CD4-positive, alpha-beta T cell (primary cell): ENCODE measurements around the gene NDOR1. TPM values are rescaled to one million over a fixed set of nuclear protein-coding genes. Genes with fewer than 3 reads are reported as not detected.

ENCODE experiments used
- ATAC-seq: fragments of 200-7000 bp; cut with Tn5 transposase; one replicate; pipeline ENCODE4 v1.10.0; 2022; ENCODE audit warnings: mild to moderate bottlenecking; ENCODE audit not compliant: poor library complexity
- CTCF ChIA-PET: fragments of 350-600 bp; sonication (Branson Sonifier 250); formaldehyde crosslinking; loops from one replicate; lab custom pipeline; 2021; ENCODE audit warnings: antibody characterized with exemption, inconsistent platforms; lab: Charles Lee
- POLR2A ChIA-PET: fragments of 350-600 bp; sonication (Branson Sonifier 250); formaldehyde crosslinking; loops from one replicate; lab custom pipeline; 2021; ENCODE audit warnings: antibody characterized with exemption, inconsistent platforms; lab: Charles Lee
- DNase-seq, 14 experiments: peaks; one replicate each; pipeline ENCODE4 v3.0.0-alpha.2; 2013 to 2020; ENCODE audit warnings: mixed read lengths in 2 of 14
- H3K27ac ChIP-seq, 2 donors: one replicate each; pipeline versions ENCODE4 v1.5.1 to v1.7.0; 2013; ENCODE audit warnings: low read length in 2 of 2, low read depth in 1 of 2, mild to moderate bottlenecking in 1 of 2
- H3K27me3 ChIP-seq, 2 experiments: 1 replicate in 1 of 2; 2 replicates in 1 of 2; pipeline versions ENCODE4 v1.6.1 to v1.7.0; 2013; ENCODE audit warnings: low read length in 2 of 2, control low read depth in 1 of 2, mild to moderate bottlenecking in 1 of 2, moderate library complexity in 1 of 2; ENCODE audit not compliant: insufficient read depth in 2 of 2, control insufficient read depth in 1 of 2
- H3K36me3 ChIP-seq: one replicate; pipeline ENCODE4 v1.6.1; 2013; ENCODE audit warnings: low read length, control low read depth; ENCODE audit not compliant: insufficient read depth
- H3K4me1 ChIP-seq: one replicate; pipeline ENCODE4 v1.6.1; 2013; ENCODE audit warnings: low read length, control low read depth; ENCODE audit not compliant: insufficient read depth
- H3K4me3 ChIP-seq: one replicate; pipeline ENCODE4 v1.5.1; 2013; ENCODE audit warnings: mild to moderate bottlenecking, low read length, moderate library complexity
- H3K9me3 ChIP-seq, 2 experiments: 1 replicate in 1 of 2; 2 replicates in 1 of 2; pipeline versions ENCODE4 v1.6.1 to v1.7.0; 2013; ENCODE audit warnings: low read length in 2 of 2, mild to moderate bottlenecking in 2 of 2, control low read depth in 1 of 2, moderate library complexity in 1 of 2; ENCODE audit not compliant: control insufficient read depth in 1 of 2, insufficient read depth in 1 of 2
- H3K27ac Mint-ChIP-seq: one replicate; pipeline ENCODE4 v1.8.0; 2020; ENCODE audit warnings: mixed read lengths
- H3K27me3 Mint-ChIP-seq: one replicate; pipeline ENCODE4 v1.8.0; 2021; ENCODE audit warnings: mixed read lengths
- H3K36me3 Mint-ChIP-seq: one replicate; pipeline ENCODE4 v1.8.0; 2021; ENCODE audit warnings: low read depth, mixed read lengths
- H3K4me1 Mint-ChIP-seq: one replicate; pipeline ENCODE4 v1.8.0; 2021; ENCODE audit warnings: low read depth, mixed read lengths
- H3K4me3 Mint-ChIP-seq: one replicate; pipeline ENCODE4 v1.8.0; 2020; ENCODE audit warnings: mild to moderate bottlenecking, mixed read lengths
- H3K9me3 Mint-ChIP-seq: one replicate; pipeline ENCODE4 v1.8.0; 2020; ENCODE audit warnings: mixed read lengths
- CTCF ChIP-seq: fragments of 200-600 bp; IDR thresholded peaks from one replicate; pipeline ENCODE4 v1.8.0; 2022; ENCODE audit warnings: antibody characterized with exemption, mild to moderate bottlenecking
- intact Hi-C, 2 experiments: fragments of 100-400 bp; cut with DNase I in 1 of 2; cut with micrococcal nuclease in 1 of 2; formaldehyde crosslinking; loops; one replicate each; pipeline versions ENCODE4 v1.15.1 to v1.9.0; 2023 to 2025; cut with DNase I, micrococcal nuclease
- microRNA-seq: library from miRNA; unstranded; fragments of <30 nt; microRNA quantifications from one replicate; pipeline ENCODE4 v1.2.0, GENCODE V29; 2021; ENCODE audit warnings: borderline microRNAs expressed, borderline replicate concordance
- total RNA-seq, 174 experiments: library from RNA in 2 of 174; stranded (reverse) in 2 of 174; gene quantifications; one replicate each; pipeline ENCODE4 v1.2.3 and lab custom pipeline; 2021 to 2026

The NDOR1 gene
- total RNA-seq, 2 experiments from 2014 or later, result 22.8 to 25.3 TPM

- POLR2A ChIA-PET, result no interaction called here
- no peak for DNase-seq
- H3K4me1 Mint-ChIP-seq, result no peaks in the 10 kb centered on the region
- TF ChIP-seq CTCF, result no peak
- ATAC-seq, result no peak
- no peaks in the 10 kb centered on the region for H3K9me3 Mint-ChIP-seq
- Histone ChIP-seq H3K27ac (no peak overlapping the region), H3K27me3 (no peaks in the 10 kb centered on the region), H3K9me3 (no peaks in the 10 kb centered on the region), H3K4me1 (no peaks in the 10 kb centered on the region), H3K36me3 (peaks cover 44% of the 10 kb centered on the region), H3K4me3 (no peak overlapping the region)
- CTCF ChIA-PET, result no interaction called here
- H3K27ac Mint-ChIP-seq, result no peak overlapping the region
- no peak overlapping the region for H3K4me3 Mint-ChIP-seq
- peaks cover 42% of the 10 kb centered on the region for H3K36me3 Mint-ChIP-seq
- intact Hi-C loops, result no loop called here
- H3K27me3 Mint-ChIP-seq, result no peaks in the 10 kb centered on the region
Observed at GRCh38 chr9:137264067-137264466, 58.6 kb downstream of the NDOR1 start.

GRCh38 chr9:137265496-137266161, 60.1 kb downstream of the NDOR1 start:
- CTCF ChIA-PET, result no interaction called here
- no peaks in the 10 kb centered on the region for H3K9me3 Mint-ChIP-seq

GRCh38 chr9:137266162-137266527, 60.6 kb downstream of the NDOR1 start:
- Mint-ChIP-seq H3K36me3 (peaks cover 50% of the 10 kb centered on the region), H3K4me1 (peaks cover 2% of the 10 kb centered on the region), H3K27ac (no peak overlapping the region), H3K27me3 (no peaks in the 10 kb centered on the region), H3K9me3 (no peaks in the 10 kb centered on the region), H3K4me3 (no peak overlapping the region)
- no peak overlapping the region for H3K4me3 ChIP-seq
- TF ChIP-seq CTCF, result no peak
- intact Hi-C loops, result no loop called here
- H3K27ac ChIP-seq, result no peak overlapping the region
- peaks cover 52% of the 10 kb centered on the region for H3K36me3 ChIP-seq
- POLR2A ChIA-PET, result interaction anchor here (1.3 kb wide), 1 partner anchor 11 kb away, joined by 4 read pairs; the partner anchor contains the start of gene NELFB
- no peaks in the 10 kb centered on the region for H3K9me3 ChIP-seq
- CTCF ChIA-PET, result no interaction called here
- H3K4me1 ChIP-seq, result peaks cover 5% of the 10 kb centered on the region
- no peak for ATAC-seq
- no peaks in the 10 kb centered on the region for H3K27me3 ChIP-seq
- peak in 1 of 14 experiments; percentile 21 for DNase-seq

More at GRCh38 chr9:137265496-137266161, 60.1 kb downstream of the NDOR1 start:
- no peaks in the 10 kb centered on the region for H3K9me3 ChIP-seq
- peaks cover 52% of the 10 kb centered on the region for H3K36me3 ChIP-seq
- TF ChIP-seq CTCF, result no peak
- no peak overlapping the region for H3K27ac Mint-ChIP-seq
- H3K27ac ChIP-seq, result no peak overlapping the region
- POLR2A ChIA-PET, result interaction anchor here (0.7 to 1.3 kb wide), 2 partner anchors 10 to 12 kb away, joined by 4 to 6 read pairs; partner anchors contain the start of genes NELFB and TOR4A
- H3K4me1 ChIP-seq, result no peaks in the 10 kb centered on the region
- no peak overlapping the region for H3K4me3 ChIP-seq
- ATAC-seq, result no peak
- no peaks in the 10 kb centered on the region for H3K27me3 Mint-ChIP-seq
- no peaks in the 10 kb centered on the region for H3K4me1 Mint-ChIP-seq
- intact Hi-C loops, result no loop called here
- no peak overlapping the region for H3K4me3 Mint-ChIP-seq
- H3K36me3 Mint-ChIP-seq, result peaks cover 48% of the 10 kb centered on the region
- peak in 1 of 14 experiments; percentile 19 for DNase-seq
- H3K27me3 ChIP-seq, result no peaks in the 10 kb centered on the region

Small RNAs within 50 kb of the gene (microRNA-seq; reads per million reads assigned to microRNA genes)
- not detected for gene MIR3621

Other genes with a start within 250 kb of the NDOR1 start
- gene PTGDS, start 228.2 kb upstream of the NDOR1 start, total RNA-seq, result 10 to 100 TPM; 40.6 to 41.0 TPM
- gene LCNL1, start 222.7 kb upstream of the NDOR1 start, total RNA-seq, result 1 to 10 TPM in 1 of 2 experiments, under 1 TPM in 1; 0.93 to 1.0 TPM
- 10 to 100 TPM; 67.0 to 67.8 TPM for gene PAXX, start 213.3 kb upstream of the NDOR1 start, total RNA-seq
- 1 to 10 TPM; 2.1 to 2.8 TPM for gene CLIC3, start 209.1 kb upstream of the NDOR1 start, total RNA-seq
- gene ABCA2, start 177.5 kb upstream of the NDOR1 start, total RNA-seq, result 10 to 100 TPM; 80.1 to 86.8 TPM
- 1 to 10 TPM; 1.7 to 1.8 TPM for gene FUT7, start 173.6 kb upstream of the NDOR1 start, total RNA-seq
- gene NPDC1, start 159.5 kb upstream of the NDOR1 start, total RNA-seq, result 10 to 100 TPM; 15.3 to 16.0 TPM
- not detected for gene ENTPD2, start 151.6 kb upstream of the NDOR1 start, total RNA-seq
- under 1 TPM; 0.17 to 0.19 TPM for gene SAPCD2, start 135.1 kb upstream of the NDOR1 start, total RNA-seq
- 1 to 10 TPM; 6.5 to 6.8 TPM for gene UAP1L1, start 128.2 kb upstream of the NDOR1 start, total RNA-seq
- gene MAN1B1, start 118.7 kb upstream of the NDOR1 start, total RNA-seq, result 10 to 100 TPM; 60.9 to 66.9 TPM
- 100 to 1,000 TPM; 344 to 349 TPM for gene DPP7, start 91.0 kb upstream of the NDOR1 start, total RNA-seq
- not detected for gene GRIN1, start 66.5 kb upstream of the NDOR1 start, total RNA-seq
- gene LRRC26, start 35.6 kb upstream of the NDOR1 start, total RNA-seq, result not detected
- gene TMEM210, start 33.6 kb upstream of the NDOR1 start, total RNA-seq, result not detected
- gene ANAPC2, start 17.1 kb upstream of the NDOR1 start, total RNA-seq, result 100 to 1,000 TPM; 144 to 149 TPM
- 10 to 100 TPM; 30.1 to 30.5 TPM for gene SSNA1, start 17.0 kb upstream of the NDOR1 start, total RNA-seq
- gene TPRN, start 5.0 kb upstream of the NDOR1 start, total RNA-seq, result 1 to 10 TPM; 6.1 to 8.6 TPM
- gene TMEM203, start 52 bp upstream of the NDOR1 start, total RNA-seq, result 10 to 100 TPM; 18.2 to 18.7 TPM
- gene RNF208, start 16.5 kb downstream of the NDOR1 start, total RNA-seq, result under 1 TPM; 0.66 to 0.67 TPM
- gene CYSRT1, start 19.5 kb downstream of the NDOR1 start, total RNA-seq, result under 1 TPM; 0.33 to 0.42 TPM
- under 1 TPM in 1 of 2 experiments, not detected in 1; 0.14 TPM for gene RNF224, start 21.8 kb downstream of the NDOR1 start, total RNA-seq
- not detected for gene SLC34A3, start 25.2 kb downstream of the NDOR1 start, total RNA-seq
- 10 to 100 TPM; 93.8 to 98.2 TPM for gene TUBB4B, start 35.6 kb downstream of the NDOR1 start, total RNA-seq
- gene STPG3, start 45.6 kb downstream of the NDOR1 start, total RNA-seq, result not detected
- 10 to 100 TPM; 20.7 to 21.2 TPM for gene NELFB, start 49.6 kb downstream of the NDOR1 start, total RNA-seq
- gene TOR4A, start 72.0 kb downstream of the NDOR1 start, total RNA-seq, result under 1 TPM; 0.67 to 0.80 TPM
- 1 to 10 TPM in 1 of 2 experiments, under 1 TPM in 1; 0.96 to 1.4 TPM for gene NRARP, start 96.6 kb downstream of the NDOR1 start, total RNA-seq
- gene EXD3, start 217.5 kb downstream of the NDOR1 start, total RNA-seq, result 10 to 100 TPM; 14.9 to 16.9 TPM
- 1 to 10 TPM; 6.7 to 7.7 TPM for gene NOXA1, start 217.7 kb downstream of the NDOR1 start, total RNA-seq
- not detected for gene ENTPD8, start 235.7 kb downstream of the NDOR1 start, total RNA-seq